H1 (cell line): ENCODE measurements around the gene NRIP3. TPM values are rescaled to one million over a fixed set of nuclear protein-coding genes. Genes with fewer than 3 reads are reported as not detected.
"Not testable (repeated sequence)": the region's sequence is repeated elsewhere in the genome, so short reads cannot be mapped to it uniquely, and the experiment has no call there.

Experiments used
- CTCF ChIA-PET: fragments of 300-600 bp; sonication (Branson Sonifier 250); formaldehyde crosslinking; loops from one replicate; lab custom pipeline; 2021; ENCODE audit not compliant: partially characterized antibody; lab: Charles Lee
- POLR2A ChIA-PET: fragments of 300-600 bp; sonication (Branson Sonifier 250); formaldehyde crosslinking; loops from one replicate; lab custom pipeline; 2021; ENCODE audit warnings: inconsistent platforms; ENCODE audit not compliant: partially characterized antibody; lab: Charles Lee
- DNase-seq, 2 experiments: peaks; one replicate each; pipeline versions ENCODE4 v3.0.0 to v3.0.0-alpha.2; 2010 to 2022; ENCODE audit warnings: low spot score in 2 of 2, low read depth in 1 of 2, mixed read lengths in 1 of 2
- FAIRE-seq: peaks from 2 replicates; lab custom pipeline; 2011; peaks lifted over from hg19 to GRCh38; lab: Jason Lieb, UNC
- H2AFZ ChIP-seq: 2 replicates; pipeline ENCODE4 v1.8.1; 2012; ENCODE audit warnings: low read length, inconsistent platforms
- H2AK5ac ChIP-seq: 2 replicates; pipeline ENCODE4 v1.6.1; 2013; ENCODE audit warnings: low read depth, low read length
- H2BK120ac ChIP-seq: replicated peaks from 2 replicates; pipeline ENCODE3; 2013; ENCODE audit warnings: low read depth, low read length, inconsistent platforms
- H2BK12ac ChIP-seq: 2 replicates; pipeline ENCODE4 v1.6.1; 2013; ENCODE audit warnings: low read depth, low read length
- H2BK15ac ChIP-seq: 2 replicates; pipeline ENCODE4 v1.6.1; 2013; ENCODE audit warnings: low read length
- H2BK20ac ChIP-seq: 2 replicates; pipeline ENCODE4 v1.6.1; 2013; ENCODE audit warnings: low read length
- H2BK5ac ChIP-seq: 2 replicates; pipeline ENCODE4 v1.6.1; 2013; ENCODE audit warnings: low read depth, low read length
- H3K14ac ChIP-seq: 2 replicates; pipeline ENCODE4 v1.6.1; 2013; ENCODE audit warnings: inconsistent platforms; ENCODE audit not compliant: insufficient read length
- H3K18ac ChIP-seq: 2 replicates; pipeline ENCODE4 v1.6.1; 2013; ENCODE audit warnings: low read length; ENCODE audit errors: extremely low read depth
- H3K23ac ChIP-seq: 2 replicates; pipeline ENCODE4 v1.6.1; 2013; ENCODE audit warnings: inconsistent platforms; ENCODE audit not compliant: insufficient read length
- H3K23me2 ChIP-seq: 2 replicates; pipeline ENCODE4 v1.6.1; 2013; ENCODE audit warnings: low read depth, low read length
- H3K27ac ChIP-seq: 2 replicates; pipeline ENCODE4 v1.6.1; 2011; ENCODE audit warnings: low read depth, low read length, inconsistent platforms
- H3K27me3 ChIP-seq, 4 experiments: replicated peaks in 1 of 4; 1 replicate in 1 of 4; 2 replicates in 3 of 4; pipeline versions ENCODE4 v1.6.1 to v1.8.1; 2011 to 2013; ENCODE audit warnings: low read length in 3 of 4, mild to moderate bottlenecking in 3 of 4, inconsistent platforms in 2 of 4, mixed read lengths in 2 of 4, moderate library complexity in 1 of 4; ENCODE audit not compliant: control insufficient read depth in 3 of 4, insufficient read depth in 3 of 4; ENCODE audit errors: extremely low read depth in 1 of 4
- H3K36me3 ChIP-seq, 4 experiments: 2 replicates each; pipeline versions ENCODE4 v1.6.1 to v1.8.1; 2011 to 2013; ENCODE audit warnings: mild to moderate bottlenecking in 4 of 4, low read length in 3 of 4, moderate library complexity in 2 of 4, control low read depth in 1 of 4, inconsistent platforms in 1 of 4; ENCODE audit not compliant: insufficient read depth in 4 of 4, control insufficient read depth in 2 of 4
- H3K4ac ChIP-seq: replicated peaks from 2 replicates; pipeline ENCODE3; 2013; ENCODE audit warnings: low read length, low read depth, mixed read lengths, inconsistent platforms; ENCODE audit not compliant: insufficient read length
- H3K4me1 ChIP-seq, 4 experiments: replicated peaks in 1 of 4; 1 replicate in 1 of 4; 2 replicates in 3 of 4; pipeline versions ENCODE4 v1.6.1 to v1.8.1; 2011 to 2013; ENCODE audit warnings: low read length in 3 of 4, inconsistent platforms in 2 of 4, mixed read lengths in 1 of 4; ENCODE audit not compliant: insufficient read depth in 4 of 4, control insufficient read depth in 3 of 4
- H3K4me2 ChIP-seq, 2 experiments: 2 replicates each; pipeline versions ENCODE4 v1.6.1 to v1.8.1; 2011 to 2013; ENCODE audit warnings: low read depth in 2 of 2, low read length in 2 of 2, control low read depth in 1 of 2, inconsistent platforms in 1 of 2, mild to moderate bottlenecking in 1 of 2; ENCODE audit not compliant: insufficient read depth in 1 of 2
- H3K4me3 ChIP-seq, 4 experiments: fragments of 200-600, 300-600 bp in 1 of 4; sonication (generic), shearing (Covaris generic), sonication (Bioruptor Twin) in 1 of 4; 2 replicates each; pipeline versions ENCODE4 v1.5.1 to v1.8.1; 2011 to 2016; ENCODE audit warnings: low read length in 4 of 4, low read depth in 3 of 4, control low read depth in 2 of 4, inconsistent platforms in 2 of 4, mild to moderate bottlenecking in 2 of 4, mixed read lengths in 1 of 4, moderate library complexity in 1 of 4; ENCODE audit not compliant: insufficient read depth in 2 of 4; ENCODE audit errors: extremely low read depth in 1 of 4
- H3K56ac ChIP-seq: replicated peaks from 2 replicates; pipeline ENCODE3; 2013; ENCODE audit warnings: low read depth, mild to moderate bottlenecking, mixed read lengths, low read length, inconsistent platforms; ENCODE audit not compliant: insufficient read length
- H3K79me1 ChIP-seq: 2 replicates; pipeline ENCODE4 v1.6.1; 2013; ENCODE audit warnings: low read depth, low read length, control low read depth
- H3K79me2 ChIP-seq, 2 experiments: 2 replicates each; pipeline versions ENCODE4 v1.6.1 to v1.8.1; 2012 to 2013; ENCODE audit warnings: low read length in 2 of 2, mild to moderate bottlenecking in 2 of 2, inconsistent platforms in 1 of 2; ENCODE audit not compliant: insufficient read depth in 2 of 2, control insufficient read depth in 1 of 2
- H3K9ac ChIP-seq, 4 experiments: replicated peaks in 1 of 4; 1 replicate in 1 of 4; 2 replicates in 3 of 4; pipeline versions ENCODE4 v1.6.1 to v1.8.1; 2011 to 2013; ENCODE audit warnings: low read depth in 3 of 4, low read length in 3 of 4, control low read depth in 2 of 4, mild to moderate bottlenecking in 2 of 4, moderate library complexity in 2 of 4, inconsistent platforms in 1 of 4; ENCODE audit errors: extremely low read depth in 1 of 4
- H3K9me3 ChIP-seq, 2 experiments: 2 replicates each; pipeline versions ENCODE4 v1.6.1 to v1.8.1; 2012 to 2013; ENCODE audit warnings: mild to moderate bottlenecking in 2 of 2, moderate library complexity in 2 of 2, control low read depth in 1 of 2, inconsistent platforms in 1 of 2, low read depth in 1 of 2, low read length in 1 of 2, mixed read lengths in 1 of 2; ENCODE audit not compliant: insufficient read depth in 2 of 2
- H4K20me1 ChIP-seq, 2 experiments: replicated peaks in 1 of 2; 2 replicates each; pipeline versions ENCODE3 to v1.8.1; 2011 to 2013; ENCODE audit warnings: inconsistent platforms in 2 of 2, low read length in 2 of 2, mild to moderate bottlenecking in 1 of 2; ENCODE audit not compliant: insufficient read depth in 2 of 2, control insufficient read depth in 1 of 2
- H4K5ac ChIP-seq: 2 replicates; pipeline ENCODE4 v1.6.1; 2013; ENCODE audit warnings: low read length, low read depth, mixed read lengths, inconsistent platforms; ENCODE audit not compliant: insufficient read length
- H4K8ac ChIP-seq: 2 replicates; pipeline ENCODE4 v1.8.0; 2013; ENCODE audit warnings: mild to moderate bottlenecking, moderate library complexity, low read length, inconsistent platforms; ENCODE audit not compliant: insufficient read depth; ENCODE audit errors: extremely low read depth
- H4K91ac ChIP-seq: replicated peaks from 2 replicates; pipeline ENCODE3; 2013; ENCODE audit warnings: low read length, mixed read lengths, inconsistent platforms; ENCODE audit not compliant: insufficient read length
- WGBS, 2 experiments: shearing (Covaris generic) in 1 of 2; methylation state at CpG; one replicate each; pipeline versions ENCODE4 v1.1.6 to v1.1.7; 2013 to 2015; ENCODE audit warnings: low lambda C conversion rate in 2 of 2, mixed read lengths in 2 of 2, inconsistent platforms in 1 of 2, low coverage in 1 of 2, missing lambda C conversion rate in 1 of 2; ENCODE audit not compliant: insufficient replicate concordance in 2 of 2, insufficient coverage in 1 of 2, insufficient read length in 1 of 2; ENCODE audit errors: extremely low coverage in 1 of 2, missing lambda C conversion rate in 1 of 2; 5-methylcytosine and 5-hydroxymethylcytosine counted together
- polyA plus RNA-seq, 7 experiments: library from polyadenylated mRNA; depleted of rRNA in 3 of 7; stranded (reverse) in 5 of 7; unstranded in 2 of 7; fragments of >200 nt in 5 of 7; fragments of 200-250 nt in 2 of 7; gene quantifications; 1 replicate in 5 of 7; 2 replicates in 1 of 7; 4 replicates in 1 of 7; pipeline versions ENCODE4 v1.2.1 to v1.2.3, GENCODE V29; 2011 to 2013; ENCODE audit warnings: missing spikeins in 2 of 7, mixed read lengths in 2 of 7
- total RNA-seq: library from RNA; stranded (reverse); fragmentation: NEBNext Ultra II Directional; extraction: Animal tissue kit (Norgen Biotek cat#: 25700); gene quantifications from 2 replicates; pipeline ENCODE4 v1.2.1, GENCODE V29; 2021

Gene NRIP3
- total and polyA plus RNA-seq, 2 of the 8 experiments (the other 6 are each of a cell fraction or from before 2014, with no cell fraction given), result 3.9 to 7.1 TPM

GRCh38 chr11:9009538-9009937 is 5.7 kb upstream of the NRIP3 start:
- WGBS, 2 experiments, result 76% methylated on average over 1 of the region's 1 CpG; no CpG with 5 or more reads in 1 of the 2 experiments

More at GRCh38 chr11:9009538-9009937, 5.7 kb upstream of the NRIP3 start:
- H3K4me2 ChIP-seq, H2AK5ac ChIP-seq, H2BK20ac ChIP-seq, H4K91ac ChIP-seq, H2BK15ac ChIP-seq, H3K56ac ChIP-seq, H4K20me1 ChIP-seq, H3K4ac ChIP-seq, H3K9ac ChIP-seq, H2BK120ac ChIP-seq, H4K8ac ChIP-seq, H3K9me3 ChIP-seq, H2BK5ac ChIP-seq, H3K18ac ChIP-seq, H3K14ac ChIP-seq, H3K4me3 ChIP-seq, FAIRE-seq, H3K79me1 ChIP-seq, H3K23me2 ChIP-seq, H3K23ac ChIP-seq, H2AFZ ChIP-seq, H3K4me1 ChIP-seq, H3K79me2 ChIP-seq, DNase-seq, H2BK12ac ChIP-seq, H3K36me3 ChIP-seq, H3K27ac ChIP-seq, H4K5ac ChIP-seq, POLR2A ChIA-PET: not testable (repeated sequence)
- H3K27me3 ChIP-seq, result peaks cover 10 to 26% (median 20%) of the 10 kb centered on the region in 4 experiments
- CTCF ChIA-PET, result interaction anchor here (1.4 kb wide), 1 partner anchor 51 kb away, joined by 4 read pairs; no protein-coding TSS in a partner anchor
